Stimulated activated CD4-positive, alpha-beta T cell treated with anti-CD3 and anti-CD28 coated beads, Interleukin-15, amount 100 ng/mL, for 48 hours (primary cell): Measurements from ENCODE around the gene RPS5.
"Not testable (repeated sequence)": the region's sequence is repeated elsewhere in the genome, so short reads cannot be mapped to it uniquely, and the experiment has no call there.

Experiments used
- DNase-seq, 2 donors: peaks; one replicate each; pipeline ENCODE4 v3.0.0-alpha.2; 2020; ENCODE audit warnings: low read depth in 2 of 2

The RPS5 gene

DNA sequence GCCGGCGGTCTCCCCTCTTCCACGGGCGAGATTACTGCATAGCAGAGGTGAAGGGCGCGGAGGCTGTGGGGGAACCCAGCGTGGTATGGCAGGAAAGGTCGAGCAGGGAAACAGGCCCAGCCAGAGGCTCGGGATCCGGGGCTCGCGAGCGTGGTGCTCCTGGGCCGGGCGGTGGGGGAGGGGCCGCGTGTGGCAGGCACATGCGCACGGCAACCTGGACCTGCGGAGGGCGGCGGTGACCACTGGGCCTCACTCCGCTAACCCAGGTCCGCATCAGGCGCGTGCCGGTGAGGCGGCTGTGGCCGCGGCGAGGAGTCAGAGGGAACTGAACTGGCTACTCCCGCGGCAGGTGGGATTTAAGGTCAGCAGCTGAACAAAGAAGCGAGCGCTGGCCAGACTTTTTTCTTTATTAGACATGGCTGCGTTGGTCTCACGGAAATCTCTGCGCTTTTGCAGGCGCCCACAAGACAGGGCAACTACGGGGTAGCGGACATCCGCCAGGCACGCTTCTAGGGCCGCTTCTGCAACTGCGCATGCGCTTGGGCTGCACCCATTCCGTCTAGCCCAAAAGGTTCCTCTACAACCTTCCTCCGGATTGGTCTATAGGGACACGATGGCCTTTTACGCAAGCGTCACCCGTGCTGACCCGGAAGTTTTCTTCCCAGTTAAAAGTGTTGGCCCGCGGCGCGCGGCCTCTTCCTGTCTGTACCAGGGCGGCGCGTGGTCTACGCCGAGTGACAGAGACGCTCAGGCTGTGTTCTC, at the start of gene RPS5:
TSS of gene RPS5 (plus strand) at position 694 of the 762 bp plus-strand sequence. CDS start 869 bp downstream, outside the sequence.
- peak; percentile 90 to 95 for DNase-seq

DNA sequence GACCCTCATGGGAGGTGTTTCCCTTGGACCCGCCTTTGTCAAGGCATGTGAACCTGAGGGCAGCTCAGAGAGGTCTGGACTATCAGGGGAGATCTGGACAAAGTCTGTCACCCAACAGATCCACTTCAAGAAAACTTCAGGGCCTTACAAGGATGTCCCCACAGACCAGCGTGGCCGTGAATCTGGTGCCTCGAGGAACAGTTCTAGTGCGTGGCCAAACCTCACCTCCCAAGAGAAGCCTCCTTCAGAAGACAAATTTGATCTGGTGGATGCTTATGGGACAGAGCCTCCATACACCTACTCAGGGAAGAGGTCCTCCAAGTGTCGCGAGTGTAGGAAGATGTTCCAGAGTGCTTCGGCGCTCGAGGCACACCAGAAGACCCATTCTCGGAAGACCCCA, 48.7 kb upstream of the RPS5 start:
- no peak for DNase-seq

DNA sequence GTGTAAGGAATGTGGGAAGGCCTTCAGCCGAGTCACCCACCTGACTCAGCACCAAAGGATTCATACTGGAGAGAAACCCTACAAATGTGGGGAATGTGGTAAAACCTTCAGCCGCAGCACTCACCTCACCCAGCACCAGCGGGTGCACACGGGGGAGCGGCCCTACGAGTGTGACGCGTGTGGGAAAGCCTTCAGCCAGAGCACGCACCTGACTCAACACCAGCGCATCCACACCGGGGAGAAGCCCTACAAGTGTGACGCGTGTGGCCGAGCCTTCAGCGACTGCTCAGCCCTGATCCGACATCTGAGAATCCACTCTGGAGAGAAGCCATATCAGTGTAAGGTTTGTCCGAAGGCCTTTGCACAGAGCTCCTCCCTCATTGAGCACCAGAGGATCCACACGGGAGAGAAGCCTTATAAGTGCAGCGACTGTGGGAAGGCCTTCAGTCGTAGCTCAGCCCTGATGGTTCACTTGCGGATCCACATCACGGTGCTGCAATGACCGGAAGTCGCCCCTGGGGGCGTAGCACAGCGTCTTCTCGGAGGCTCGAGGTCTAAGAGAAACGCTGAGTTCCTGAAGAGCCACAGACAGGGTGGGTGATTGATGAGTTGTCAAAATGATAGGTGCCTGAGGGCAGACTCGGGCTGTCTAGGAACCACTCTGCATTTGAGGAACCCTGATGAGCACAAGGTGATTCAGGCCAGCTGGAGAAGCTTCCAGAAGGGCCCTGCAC, 48.1 kb upstream of the RPS5 start:
- no peak for DNase-seq

DNA sequence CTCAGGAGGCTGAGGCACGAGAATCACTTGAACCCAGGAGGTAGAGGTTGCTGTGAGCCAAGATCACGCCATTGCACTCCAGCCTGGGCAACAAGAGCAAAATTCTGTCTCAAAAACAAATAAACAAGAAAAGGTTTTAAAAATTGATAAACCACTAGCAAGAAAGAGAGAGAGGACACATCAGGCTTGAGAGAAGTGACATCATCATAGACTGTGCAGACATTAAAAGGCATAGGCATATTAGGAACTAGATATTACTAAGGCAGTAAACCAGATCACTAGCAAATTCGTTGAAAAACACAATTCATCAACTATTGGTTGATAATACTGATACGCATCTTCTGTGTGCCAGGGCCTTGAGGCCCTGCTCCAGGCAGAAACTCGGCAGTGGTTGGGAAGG, 41.5 kb upstream of the RPS5 start:
- no peak for DNase-seq

DNA sequence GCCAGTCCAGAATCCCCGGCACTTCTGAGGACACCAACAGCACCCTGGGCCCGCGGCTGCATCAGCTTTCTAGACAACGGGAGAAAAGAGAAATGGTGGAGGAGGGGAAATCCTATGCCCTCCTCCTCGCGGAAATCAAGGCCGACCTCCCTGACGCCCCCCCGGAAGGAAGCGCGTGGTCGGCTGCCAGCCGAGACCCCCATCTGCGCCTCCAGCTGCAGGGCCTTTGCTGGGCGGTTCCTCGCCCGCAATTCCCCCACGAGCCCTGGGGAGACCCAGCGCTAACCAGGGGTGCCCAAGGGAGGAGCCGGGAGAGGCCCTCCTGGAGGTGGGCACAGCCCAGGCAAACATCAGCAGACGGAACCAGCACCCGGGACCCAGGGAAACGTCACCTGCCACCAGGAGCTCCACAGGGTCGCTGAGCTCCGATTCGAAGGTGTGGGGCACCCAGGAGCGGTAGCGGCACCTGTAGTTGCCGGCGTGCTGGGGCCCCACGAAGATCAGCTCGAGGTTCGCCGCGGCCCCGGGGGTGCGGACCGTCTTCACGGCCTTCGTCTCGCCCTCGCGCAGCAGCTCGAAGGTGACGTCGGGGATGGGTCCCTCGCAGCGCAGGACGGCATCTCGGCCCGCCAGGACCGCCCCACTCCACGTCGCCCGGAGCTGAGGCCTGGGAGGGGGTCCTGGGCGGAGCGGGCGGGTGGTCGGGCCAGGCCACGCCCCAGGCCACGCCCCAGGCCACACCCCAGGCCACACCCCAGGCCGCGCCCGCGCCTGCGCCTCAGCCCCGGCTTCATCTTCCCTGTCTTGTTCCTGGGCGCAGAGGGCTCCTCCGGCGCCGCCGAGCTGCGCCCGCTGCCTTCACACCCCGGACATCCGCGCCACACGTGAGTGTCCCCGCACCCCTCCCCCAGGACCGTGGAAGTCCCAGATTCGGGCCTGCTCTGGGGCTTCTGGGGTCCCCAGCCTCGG, 39.8 kb upstream of the RPS5 start:
- peak; percentile 38 to 50 for DNase-seq

DNA sequence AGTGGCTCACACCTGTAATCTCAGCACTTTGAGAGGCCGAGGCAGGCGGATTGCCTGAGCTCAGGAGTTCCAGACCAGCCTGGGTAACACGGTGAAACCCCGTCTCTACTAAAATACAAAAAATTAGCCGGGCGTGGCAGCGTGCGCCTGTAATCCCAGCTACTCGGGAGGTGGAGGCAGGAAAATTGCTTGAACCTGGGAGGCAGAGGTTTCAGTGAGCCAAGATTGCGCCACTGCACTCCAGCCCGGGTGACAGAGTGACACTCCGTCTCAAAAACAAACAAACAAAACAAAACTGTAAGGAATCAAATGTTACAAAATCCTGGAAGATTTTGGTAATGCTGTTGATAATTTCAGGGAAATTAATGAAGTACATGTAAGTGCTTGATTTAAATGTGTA, 39.0 kb upstream of the RPS5 start:
- DNase-seq, result not testable (repeated sequence)

DNA sequence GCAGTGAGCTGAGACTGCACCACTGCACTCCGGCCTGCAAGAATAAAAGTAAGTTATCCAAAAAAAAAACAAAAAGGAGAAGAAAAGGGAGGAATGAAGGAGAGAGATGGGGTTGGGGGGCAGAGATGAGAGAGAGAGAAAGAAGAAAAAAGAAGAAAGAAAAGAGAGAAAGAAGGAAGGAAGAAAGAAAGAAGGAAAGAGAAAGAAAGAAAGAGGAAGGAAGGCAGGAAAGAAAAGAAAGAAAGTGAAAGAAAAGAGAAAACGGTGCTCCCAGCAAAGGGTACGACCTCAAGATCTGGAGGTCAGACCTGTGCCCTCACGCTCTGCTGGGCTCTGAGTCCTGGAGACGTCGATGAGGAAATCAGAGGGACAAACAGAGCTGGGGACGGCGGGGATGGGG, 37.5 kb upstream of the RPS5 start:
- DNase-seq, result no peak

DNA sequence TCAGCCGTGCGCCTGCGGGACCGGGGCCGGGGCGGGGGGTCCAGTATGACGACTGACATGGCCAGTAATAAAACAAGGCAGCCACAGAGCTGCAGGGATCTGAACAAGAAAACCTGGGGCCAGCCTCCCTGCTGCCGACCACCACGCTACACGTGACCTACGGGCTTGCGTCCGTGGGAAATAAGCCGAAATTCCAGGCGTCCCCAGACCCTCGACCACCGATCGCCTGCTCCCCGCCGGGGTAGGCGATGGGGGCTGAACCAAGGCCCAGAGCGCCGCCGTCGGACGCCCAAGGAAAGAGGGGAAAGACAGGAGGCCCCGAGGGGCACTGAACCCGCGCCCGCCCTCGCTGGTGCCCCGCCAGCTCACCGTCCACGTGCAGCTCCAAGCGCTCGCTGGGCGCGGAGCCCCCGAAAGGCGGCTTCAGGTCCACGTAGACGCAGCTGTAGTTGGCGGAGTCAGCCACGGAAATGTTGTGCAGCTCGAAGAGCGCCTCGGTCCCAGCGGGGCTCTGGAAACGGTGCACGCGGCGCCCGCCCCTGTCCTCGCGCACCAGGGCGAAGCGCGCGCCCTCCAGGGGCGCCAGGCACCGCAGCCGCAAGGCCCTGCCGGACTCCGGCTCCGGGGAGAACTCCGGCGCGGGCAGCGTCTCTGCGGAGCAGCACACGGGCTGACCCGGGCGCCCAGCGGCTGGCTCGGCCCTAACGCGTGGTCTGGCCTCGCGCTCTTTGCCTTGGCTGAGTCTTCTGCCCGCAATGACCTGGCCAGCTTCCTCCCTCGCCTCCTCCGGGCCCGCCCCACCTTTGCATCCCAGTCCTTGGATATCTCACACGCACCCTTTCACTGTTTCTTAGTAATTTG, 36.8 kb upstream of the RPS5 start:
- DNase-seq, result no peak

DNA sequence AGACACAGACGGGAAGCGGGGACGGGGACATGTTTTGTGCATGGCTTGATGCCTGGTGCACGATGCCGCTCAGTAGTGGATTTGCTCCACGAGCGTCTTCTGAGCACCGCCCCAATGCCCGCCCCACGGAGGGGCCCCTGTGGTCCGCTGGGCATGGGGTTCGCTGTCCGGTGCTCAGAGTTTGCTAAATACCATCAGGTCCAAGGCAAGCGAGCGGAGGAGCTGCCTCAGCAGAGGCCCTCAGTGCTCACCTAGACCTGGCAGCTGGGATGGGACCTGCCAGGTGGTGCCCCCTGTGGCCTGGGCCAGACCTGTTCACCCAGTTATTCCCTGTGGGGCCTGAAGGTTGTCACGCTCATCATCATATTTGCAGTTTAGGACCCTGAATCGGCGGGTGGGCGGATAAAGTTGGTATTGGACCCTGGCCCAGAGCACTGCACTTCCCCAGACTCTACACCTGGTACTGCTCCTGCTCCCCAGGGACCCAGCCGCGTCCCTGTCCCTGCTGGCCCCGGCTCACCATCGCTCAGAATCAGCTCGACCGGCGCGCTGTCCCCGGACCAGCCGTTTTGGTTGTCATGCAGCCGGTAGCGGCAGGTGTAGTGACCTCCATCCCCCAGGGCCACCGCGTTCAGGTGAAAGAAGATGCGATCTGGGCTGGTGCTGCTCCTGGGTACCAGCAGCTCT, 36.1 kb upstream of the RPS5 start:
- no peak for DNase-seq

DNA sequence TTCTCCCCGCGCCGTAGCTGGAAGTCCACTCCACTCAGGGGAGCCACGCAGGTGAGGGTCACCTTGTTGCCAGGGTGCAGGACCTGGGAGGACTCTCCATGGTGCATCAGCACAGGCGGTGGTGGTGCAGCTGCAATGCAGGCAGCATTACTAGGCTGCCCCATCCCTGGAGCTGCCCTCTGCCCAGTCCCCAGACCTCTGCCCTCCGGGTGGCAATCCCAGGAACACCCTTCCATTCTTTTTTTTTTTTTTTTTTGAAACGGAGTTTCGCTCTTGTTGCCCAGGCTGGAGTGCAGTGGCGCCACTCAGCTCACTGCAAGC, 35.6 kb upstream of the RPS5 start:
- DNase-seq, result no peak

DNA sequence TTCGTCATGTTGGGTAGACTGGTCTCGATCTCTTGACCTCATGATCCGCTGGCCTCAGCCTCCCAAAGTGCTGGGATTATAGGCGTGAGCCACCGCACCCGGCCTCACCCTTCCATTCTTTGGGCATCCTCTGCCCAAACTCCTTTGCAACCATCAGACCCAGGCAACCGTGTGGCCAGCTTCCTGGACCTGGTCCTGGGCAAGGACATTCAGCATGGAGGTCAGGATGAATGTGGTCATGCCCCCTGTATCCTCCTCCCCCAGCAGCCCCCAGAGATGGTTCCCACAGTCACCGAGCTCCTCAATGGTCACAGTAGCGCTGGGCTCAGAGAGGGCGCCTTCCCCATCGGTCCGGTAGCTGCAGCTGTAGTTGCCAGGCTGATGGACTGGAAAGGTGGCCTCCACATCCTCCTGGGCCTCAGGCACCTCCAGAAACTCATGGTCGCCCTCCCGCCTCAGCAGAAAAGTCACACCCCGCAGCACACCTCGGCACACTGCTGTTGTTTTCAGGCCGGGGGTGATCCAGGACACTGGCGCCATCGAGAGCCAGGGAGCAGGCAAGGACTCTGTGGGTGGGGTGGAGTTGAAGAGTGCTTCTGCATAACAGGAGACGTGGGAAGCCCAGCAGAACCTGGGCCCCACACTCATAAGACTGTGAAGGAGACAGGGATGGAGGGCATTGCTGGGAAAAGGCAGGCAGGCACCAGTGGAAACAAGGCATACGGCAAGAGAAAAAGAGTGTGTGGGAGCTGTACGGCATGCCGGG, 34.9 kb upstream of the RPS5 start:
- DNase-seq, result no peak

DNA sequence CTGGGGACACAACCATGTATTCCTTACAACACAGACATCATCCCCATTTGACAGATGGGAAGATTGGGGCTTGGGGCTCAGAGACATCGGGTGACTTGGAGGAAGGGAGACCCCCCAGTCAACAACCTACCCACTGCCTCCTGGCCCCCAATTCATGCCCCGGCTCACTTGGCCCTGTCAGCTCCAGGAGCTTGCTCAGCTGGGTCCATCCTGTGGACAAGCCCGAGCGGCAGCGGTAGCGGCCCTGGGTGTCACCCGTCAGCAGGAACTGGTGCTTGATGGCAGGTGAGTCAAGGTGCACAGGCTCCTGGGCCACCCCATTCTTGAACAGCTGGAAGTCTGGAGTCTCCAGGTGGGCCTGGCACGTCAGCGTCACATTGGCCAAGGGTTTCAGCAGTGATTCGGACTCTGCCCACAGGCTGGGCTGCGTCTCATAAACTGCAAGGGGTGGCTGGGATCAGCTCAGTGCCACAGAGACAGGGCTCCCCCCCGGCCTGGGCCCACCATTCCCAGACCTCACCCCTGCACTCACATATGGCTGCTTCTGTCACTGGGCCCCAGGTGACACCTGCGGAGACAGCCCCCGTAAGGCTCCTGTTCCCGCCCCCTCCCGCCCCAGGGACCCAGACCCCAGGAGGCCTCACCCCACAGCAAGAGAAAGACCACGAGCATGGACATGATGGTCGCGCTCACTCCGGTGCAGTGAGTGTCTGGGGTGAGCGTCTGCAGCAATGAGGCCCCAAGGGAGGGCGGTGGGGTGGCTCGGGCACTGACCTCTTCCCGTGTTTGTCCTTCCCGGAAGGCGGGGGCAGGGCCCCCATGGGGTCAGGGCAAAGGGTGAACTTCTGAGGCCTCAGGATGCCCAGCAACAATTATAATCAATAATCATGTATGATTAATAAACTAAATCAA, 34.1 kb upstream of the RPS5 start, which contains the start of gene A1BG:
TSS of gene A1BG (minus strand) at position 733 of the 912 bp plus-strand sequence. CDS start at position 678, 55 bp downstream.
- DNase-seq, result no peak

DNA sequence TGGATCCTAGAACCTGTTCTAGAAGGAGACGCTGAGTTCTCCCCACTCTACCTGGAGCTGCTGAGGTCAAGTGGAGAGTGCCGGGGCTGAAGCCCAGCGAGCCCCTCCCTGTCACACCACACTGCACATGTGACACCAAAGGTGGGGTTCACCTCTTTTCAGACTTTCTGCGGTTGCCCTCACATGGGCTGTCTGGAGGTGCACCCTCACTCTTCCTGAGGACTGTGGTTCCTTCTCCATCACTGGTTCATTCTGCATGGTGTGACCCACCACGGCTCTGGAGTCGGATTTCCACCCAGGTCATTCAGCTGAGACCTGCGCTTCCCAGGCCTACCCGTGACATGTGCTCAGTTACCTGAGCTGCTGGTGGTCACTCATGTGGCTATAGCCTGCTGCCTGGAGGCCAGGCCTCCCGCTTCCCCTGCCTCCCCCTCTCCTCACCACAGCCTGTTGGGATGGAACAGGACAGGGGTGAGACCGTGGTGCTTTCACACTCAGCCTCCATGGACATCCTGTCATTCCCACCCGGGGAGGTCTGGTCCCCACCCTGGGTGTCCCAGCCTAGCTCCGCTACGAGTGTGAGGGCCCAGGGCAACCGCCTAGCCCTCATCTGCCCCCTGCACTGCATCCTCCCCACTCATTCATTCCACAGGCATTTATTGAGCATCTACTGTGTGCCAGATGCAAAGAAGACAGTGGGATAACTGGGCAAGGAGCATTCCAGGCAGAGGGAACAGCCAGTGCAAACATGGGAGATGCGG, 33.2 kb upstream of the RPS5 start:
- DNase-seq, result no peak

DNA sequence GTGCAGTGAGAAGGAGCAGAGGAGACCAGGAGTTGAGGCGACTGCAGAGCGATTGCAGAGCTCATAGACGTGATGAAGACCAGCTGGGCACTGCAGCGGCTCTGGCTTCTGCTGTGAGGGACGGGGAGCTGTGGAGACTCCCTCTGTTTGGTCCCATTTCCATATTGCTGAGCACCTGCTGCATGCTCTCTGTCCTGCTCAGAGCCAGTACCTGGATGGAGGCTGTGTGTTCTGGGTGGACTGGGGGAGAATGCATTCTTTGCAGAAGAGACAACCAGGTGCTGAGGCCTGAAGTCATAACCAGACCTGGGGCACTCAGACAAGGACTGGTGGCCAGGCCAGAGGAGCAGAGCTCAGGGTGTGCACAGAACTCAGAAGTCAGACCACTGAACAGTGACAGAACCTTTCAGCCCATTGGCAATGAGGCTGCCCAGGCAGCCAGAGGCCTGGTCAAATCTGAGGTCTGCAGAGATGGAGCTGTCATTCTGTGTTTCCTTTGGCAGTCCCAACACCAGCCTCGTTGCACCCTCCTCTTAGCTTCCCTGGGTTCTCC, 32.5 kb upstream of the RPS5 start:
- no peak for DNase-seq

DNA sequence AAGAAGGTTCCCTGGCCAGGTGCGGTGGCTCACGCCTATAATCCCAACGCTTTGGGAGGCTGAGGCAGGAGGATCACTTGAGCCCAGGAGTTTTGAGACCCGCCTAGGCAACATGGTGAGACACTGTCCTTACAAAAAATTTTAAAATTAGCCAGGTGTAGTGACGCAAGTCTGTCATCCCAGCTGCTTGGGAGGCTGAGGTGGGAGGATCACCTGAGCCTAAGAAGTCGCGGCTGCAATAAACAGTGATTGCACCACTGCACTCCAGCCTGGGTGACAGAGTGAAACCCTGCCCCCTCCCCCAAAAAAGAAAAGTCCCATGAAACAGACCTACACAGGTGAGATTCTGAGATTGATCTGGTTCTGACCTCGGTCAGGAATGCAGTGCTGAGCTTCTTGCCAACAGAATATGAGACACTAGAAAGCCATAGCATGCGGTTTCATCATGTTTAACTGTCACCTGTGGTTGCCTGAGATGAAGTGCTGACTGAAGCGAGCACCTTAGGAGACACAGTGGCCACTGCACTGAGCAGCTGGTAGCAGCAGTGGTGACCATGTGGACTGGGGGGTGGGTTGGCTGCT, 31.8 kb upstream of the RPS5 start:
- no peak for DNase-seq

DNA sequence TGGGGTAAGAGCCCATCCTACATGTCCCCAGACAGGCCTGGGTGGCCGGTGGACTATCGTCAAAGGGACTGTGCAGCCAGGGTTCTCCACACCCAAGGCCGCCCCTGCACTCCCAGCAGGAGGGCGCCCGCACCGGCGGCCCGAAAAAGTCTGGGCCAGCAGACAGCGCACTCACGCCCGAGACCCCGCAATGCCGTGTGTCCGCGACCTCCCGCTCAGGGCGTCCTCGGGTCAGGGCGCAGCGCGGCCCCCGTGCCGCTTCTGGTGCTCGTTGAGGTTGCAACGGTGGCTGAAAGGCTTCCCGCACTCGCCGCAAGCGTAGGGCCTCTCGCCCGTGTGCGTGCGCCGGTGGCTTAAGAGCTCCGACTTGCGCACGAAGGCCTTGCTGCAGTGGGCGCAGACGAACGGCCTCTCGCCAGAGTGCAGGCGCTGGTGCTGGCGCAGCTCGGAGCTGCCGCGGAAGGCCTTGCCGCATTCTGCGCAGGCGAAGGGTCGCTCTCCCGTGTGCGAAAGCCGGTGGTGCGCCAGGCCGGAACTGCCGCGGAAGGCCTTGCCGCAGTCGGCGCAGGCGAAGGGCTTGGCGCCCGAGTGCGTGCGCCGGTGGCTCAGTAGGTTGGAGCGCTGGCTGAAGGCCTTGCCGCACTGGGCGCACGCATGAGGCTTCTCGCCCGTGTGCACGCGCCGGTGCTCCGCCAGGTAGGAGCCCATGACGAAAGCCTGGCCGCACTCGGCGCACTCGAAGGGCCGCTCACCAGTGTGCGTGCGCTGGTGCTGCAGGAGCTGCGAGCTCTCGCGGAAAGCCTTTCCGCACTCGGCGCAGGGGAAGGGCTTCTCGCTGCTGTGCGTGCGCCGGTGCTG, 30.9 kb upstream of the RPS5 start:
- no peak for DNase-seq
